WTC11 (cell line): ENCODE results near the gene RPL35. TPM values are rescaled to one million over a fixed set of nuclear protein-coding genes. Genes with fewer than 3 reads are reported as not detected.

Source experiments
- ATF1 ChIP-seq: sonication (generic); formaldehyde crosslinking; IDR thresholded peaks from 2 replicates; pipeline ENCODE4 v1.8.1; 2023; ENCODE audit warnings: mild to moderate bottlenecking, moderate library complexity, missing genetic modification reagents
- CBFB ChIP-seq: sonication (generic); formaldehyde crosslinking; IDR thresholded peaks from 2 replicates; pipeline ENCODE4 v1.8.1; 2022; ENCODE audit warnings: mild to moderate bottlenecking, low read depth, missing genetic modification reagents
- E2F1 ChIP-seq: sonication (generic); formaldehyde crosslinking; IDR thresholded peaks from 2 replicates; pipeline ENCODE4 v1.8.0; 2022; ENCODE audit warnings: mild to moderate bottlenecking, missing genetic modification reagents
- ELF4 ChIP-seq: sonication (generic); formaldehyde crosslinking; IDR thresholded peaks from 2 replicates; pipeline ENCODE4 v1.8.1; 2022; ENCODE audit warnings: low read depth, mild to moderate bottlenecking, moderate library complexity, missing genetic modification reagents
- ESRRA ChIP-seq: sonication (generic); formaldehyde crosslinking; IDR thresholded peaks from 2 replicates; pipeline ENCODE4 v1.8.1; 2022; ENCODE audit warnings: mild to moderate bottlenecking, missing genetic modification reagents, borderline replicate concordance
- FOXP1 ChIP-seq: sonication (generic); formaldehyde crosslinking; IDR thresholded peaks from 2 replicates; pipeline ENCODE4 v1.8.0; 2022; ENCODE audit warnings: missing genetic modification reagents, mild to moderate bottlenecking, moderate library complexity, borderline replicate concordance
- TCF7 ChIP-seq: sonication (generic); formaldehyde crosslinking; IDR thresholded peaks from 2 replicates; pipeline ENCODE4 v1.8.0; 2022; ENCODE audit warnings: mild to moderate bottlenecking, low read depth, missing genetic modification reagents, moderate library complexity
- TP53 ChIP-seq: sonication (generic); formaldehyde crosslinking; IDR thresholded peaks from 2 replicates; pipeline ENCODE4 v1.8.1; 2023; ENCODE audit warnings: mild to moderate bottlenecking, missing genetic modification reagents
- ZNF416 ChIP-seq: fragments of 250-450 bp; sonication (Bioruptor Pico); IDR thresholded peaks from 2 replicates; pipeline ENCODE4 v1.9.0; 2021; ENCODE audit warnings: mild to moderate bottlenecking, inconsistent platforms
- total RNA-seq: library from RNA; stranded (reverse); gene quantifications from 3 replicates; pipeline ENCODE4 v1.2.3, GENCODE V29; 2021
- TF ChIP-seq, protein P1 (sequence below): sonication (generic); formaldehyde crosslinking; conservative IDR thresholded peaks from 2 replicates; pipeline ENCODE4 v1.8.1; 2022; ENCODE audit warnings: mild to moderate bottlenecking, missing genetic modification reagents
- TF ChIP-seq, protein P2 (sequence below): sonication (generic); formaldehyde crosslinking; IDR thresholded peaks from 2 replicates; pipeline ENCODE4 v1.8.0; 2022; ENCODE audit warnings: mild to moderate bottlenecking, missing genetic modification reagents
- TF ChIP-seq, protein P3 (sequence below): fragments of 250-450 bp; sonication (Bioruptor Pico); IDR thresholded peaks from 2 replicates; pipeline ENCODE4 v1.9.0; 2021; ENCODE audit warnings: mild to moderate bottlenecking, borderline replicate concordance

Gene RPL35
- total RNA-seq, 1 experiment from 2014 or later, result 1,710 TPM

GRCh38 chr9:124808246-124808956 lies 53.4 kb downstream of the RPL35 start (continued):
- TF ChIP-seq E2F1 (CRISPR knock-in tag) (no peak), TP53 (CRISPR knock-in tag) (no peak), FOXP1 (CRISPR knock-in tag) (no peak), ZNF416 (CRISPR knock-in tag) (no peak), ELF4 (CRISPR knock-in tag) (no peak), ATF1 (CRISPR knock-in tag) (no peak), ESRRA (CRISPR knock-in tag) (no peak), CBFB (CRISPR knock-in tag) (no peak), TCF7 (CRISPR knock-in tag) (no peak)
- TF ChIP-seq, protein P1, sequence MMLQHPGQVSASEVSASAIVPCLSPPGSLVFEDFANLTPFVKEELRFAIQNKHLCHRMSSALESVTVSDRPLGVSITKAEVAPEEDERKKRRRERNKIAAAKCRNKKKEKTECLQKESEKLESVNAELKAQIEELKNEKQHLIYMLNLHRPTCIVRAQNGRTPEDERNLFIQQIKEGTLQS (CRISPR knock-in tag), result no peak
- TF ChIP-seq, protein P2, sequence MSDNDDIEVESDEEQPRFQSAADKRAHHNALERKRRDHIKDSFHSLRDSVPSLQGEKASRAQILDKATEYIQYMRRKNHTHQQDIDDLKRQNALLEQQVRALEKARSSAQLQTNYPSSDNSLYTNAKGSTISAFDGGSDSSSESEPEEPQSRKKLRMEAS (CRISPR knock-in tag), result no peak
- TF ChIP-seq, protein P3, sequence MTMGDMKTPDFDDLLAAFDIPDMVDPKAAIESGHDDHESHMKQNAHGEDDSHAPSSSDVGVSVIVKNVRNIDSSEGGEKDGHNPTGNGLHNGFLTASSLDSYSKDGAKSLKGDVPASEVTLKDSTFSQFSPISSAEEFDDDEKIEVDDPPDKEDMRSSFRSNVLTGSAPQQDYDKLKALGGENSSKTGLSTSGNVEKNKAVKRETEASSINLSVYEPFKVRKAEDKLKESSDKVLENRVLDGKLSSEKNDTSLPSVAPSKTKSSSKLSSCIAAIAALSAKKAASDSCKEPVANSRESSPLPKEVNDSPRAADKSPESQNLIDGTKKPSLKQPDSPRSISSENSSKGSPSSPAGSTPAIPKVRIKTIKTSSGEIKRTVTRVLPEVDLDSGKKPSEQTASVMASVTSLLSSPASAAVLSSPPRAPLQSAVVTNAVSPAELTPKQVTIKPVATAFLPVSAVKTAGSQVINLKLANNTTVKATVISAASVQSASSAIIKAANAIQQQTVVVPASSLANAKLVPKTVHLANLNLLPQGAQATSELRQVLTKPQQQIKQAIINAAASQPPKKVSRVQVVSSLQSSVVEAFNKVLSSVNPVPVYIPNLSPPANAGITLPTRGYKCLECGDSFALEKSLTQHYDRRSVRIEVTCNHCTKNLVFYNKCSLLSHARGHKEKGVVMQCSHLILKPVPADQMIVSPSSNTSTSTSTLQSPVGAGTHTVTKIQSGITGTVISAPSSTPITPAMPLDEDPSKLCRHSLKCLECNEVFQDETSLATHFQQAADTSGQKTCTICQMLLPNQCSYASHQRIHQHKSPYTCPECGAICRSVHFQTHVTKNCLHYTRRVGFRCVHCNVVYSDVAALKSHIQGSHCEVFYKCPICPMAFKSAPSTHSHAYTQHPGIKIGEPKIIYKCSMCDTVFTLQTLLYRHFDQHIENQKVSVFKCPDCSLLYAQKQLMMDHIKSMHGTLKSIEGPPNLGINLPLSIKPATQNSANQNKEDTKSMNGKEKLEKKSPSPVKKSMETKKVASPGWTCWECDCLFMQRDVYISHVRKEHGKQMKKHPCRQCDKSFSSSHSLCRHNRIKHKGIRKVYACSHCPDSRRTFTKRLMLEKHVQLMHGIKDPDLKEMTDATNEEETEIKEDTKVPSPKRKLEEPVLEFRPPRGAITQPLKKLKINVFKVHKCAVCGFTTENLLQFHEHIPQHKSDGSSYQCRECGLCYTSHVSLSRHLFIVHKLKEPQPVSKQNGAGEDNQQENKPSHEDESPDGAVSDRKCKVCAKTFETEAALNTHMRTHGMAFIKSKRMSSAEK (CRISPR knock-in tag), result no peak

Other genes with a start within 250 kb of the RPL35 start
- gene NR6A1, start 90.6 kb downstream of the RPL35 start, total RNA-seq, result 164 to 222 TPM (median 218 TPM) in 3 replicates
- gene OLFML2A, start 84.8 kb downstream of the RPL35 start, total RNA-seq, result 6.7 to 11.6 TPM (median 11.2 TPM) in 3 replicates
- gene WDR38, start 8.5 kb downstream of the RPL35 start, total RNA-seq, result not detected in 3 replicates
- 40.0 to 47.2 TPM (median 40.5 TPM) in 3 replicates for gene ARPC5L, start 173 bp upstream of the RPL35 start, total RNA-seq
- 8.7 to 11.6 TPM (median 9.6 TPM) in 3 replicates for gene GOLGA1, start 79.1 kb upstream of the RPL35 start, total RNA-seq